Pancreas (tissue), 10 donors: Measurements from ENCODE around the gene RAB30. TPM values are rescaled to one million over a fixed set of nuclear protein-coding genes. Genes with fewer than 3 reads are reported as not detected.

Experiments
- ATAC-seq, 4 donors: fragments of 200-7000 bp; cut with Tn5 transposase; one replicate each; pipeline versions ENCODE4 v1.8.0 to v1.9.1; 2020; ENCODE audit warnings: mild to moderate bottlenecking in 4 of 4, moderate library complexity in 4 of 4
- DNase-seq, 6 donors: peaks; one replicate each; pipeline ENCODE4 v3.0.0-alpha.2; 2020
- FAIRE-seq: peaks from 2 replicates; lab custom pipeline; 2012; peaks lifted over from hg19 to GRCh38; lab: Jason Lieb, UNC
- H3K27ac ChIP-seq, 4 donors: fragments of 200-600 bp; sonication (generic); 1 replicate in 3 of 4; 2 replicates in 1 of 4; pipeline versions ENCODE4 v1.5.0 to v1.8.0; 2020
- H3K27me3 ChIP-seq, 4 donors: fragments of 200-600 bp; one replicate each; pipeline ENCODE4 v1.8.0; 2021
- H3K36me3 ChIP-seq, 3 donors: fragments of 200-600 bp; sonication (generic) in 1 of 3; one replicate each; pipeline versions ENCODE4 v1.5.0 to v1.8.0; 2020 to 2021
- H3K4me1 ChIP-seq, 3 donors: fragments of 200-600 bp; one replicate each; pipeline ENCODE4 v1.8.0; 2021
- H3K4me3 ChIP-seq, 4 donors: fragments of 200-600 bp; sonication (generic) in 2 of 4; one replicate each; pipeline versions ENCODE4 v1.5.0 to v1.8.0; 2020 to 2021
- H3K9me3 ChIP-seq, 4 donors: fragments of 200-600 bp; one replicate each; pipeline ENCODE4 v1.8.0; 2021
- WGBS, 2 donors: extraction: QIAGEN DNeasy Blood & Tissue Kit; methylation state at CpG; one replicate each; pipeline ENCODE4 v1.1.7; 2013; 5-methylcytosine and 5-hydroxymethylcytosine counted together
- intact Hi-C, 3 donors: fragments of 100-400 bp; cut with DNase I; formaldehyde crosslinking; loops; one replicate each; pipeline versions ENCODE4 v1.11.1 to v1.14.2; 2022
- polyA plus RNA-seq, 2 donors: library from polyadenylated mRNA; stranded (reverse); fragments of 200-250 nt; gene quantifications; one replicate each; pipeline ENCODE4 v1.2.3, GENCODE V29; 2013
- total RNA-seq, 6 donors: library from RNA; stranded (reverse); fragmentation: NEBNext Ultra II Directional in 4 of 6; extraction: Animal tissue kit (Norgen Biotek cat#: 25700) in 4 of 6; gene quantifications; one replicate each; pipeline versions ENCODE4 v1.2.1 to v1.2.4, GENCODE V29; 2021 to 2023
- TF ChIP-seq, protein P1 (sequence below), 4 donors: fragments of 200-600 bp; sonication (generic) in 3 of 4; IDR thresholded peaks; one replicate each; pipeline versions ENCODE4 v1.5.0 to v1.8.0; 2021; ENCODE audit warnings: antibody characterized with exemption in 4 of 4
- donor health status: healthy with polysubstance abuse.
- donor health status: DM: no; HTN: no; CAD: no; lungs with moderate emphysema.
- donor health status: DM: no; HTN: no; CAD: no.
- donor health status: control.
- donor health status: control.
- donor health status: Bipolar disorder and iron deficiency.
- donor health status: DM: yes; HTN: yes; CAD: no.
- donor health status: DM: no; HTN: no; CAD: no.
- donor health status: DM: no; HTN: no; CAD: no.
- donor health status: DM: yes; HTN: yes; CAD: no.

RAB30 gene
- total and polyA plus RNA-seq, 8 donors, result 1.0 to 6.7 (median 4.9) TPM

- no peaks in the 10 kb centered on the region for H3K36me3 ChIP-seq
- 88 to 98% methylated on average over 3 of the region's 3 CpGs for WGBS, 2 donors
- H3K9me3 ChIP-seq, result no peaks in the 10 kb centered on the region
- intact Hi-C loops, result no loop called here
- peaks cover 0 to 4% (median 0%) of the 10 kb centered on the region in 3 donors for H3K4me1 ChIP-seq
- TF ChIP-seq, protein P1, sequence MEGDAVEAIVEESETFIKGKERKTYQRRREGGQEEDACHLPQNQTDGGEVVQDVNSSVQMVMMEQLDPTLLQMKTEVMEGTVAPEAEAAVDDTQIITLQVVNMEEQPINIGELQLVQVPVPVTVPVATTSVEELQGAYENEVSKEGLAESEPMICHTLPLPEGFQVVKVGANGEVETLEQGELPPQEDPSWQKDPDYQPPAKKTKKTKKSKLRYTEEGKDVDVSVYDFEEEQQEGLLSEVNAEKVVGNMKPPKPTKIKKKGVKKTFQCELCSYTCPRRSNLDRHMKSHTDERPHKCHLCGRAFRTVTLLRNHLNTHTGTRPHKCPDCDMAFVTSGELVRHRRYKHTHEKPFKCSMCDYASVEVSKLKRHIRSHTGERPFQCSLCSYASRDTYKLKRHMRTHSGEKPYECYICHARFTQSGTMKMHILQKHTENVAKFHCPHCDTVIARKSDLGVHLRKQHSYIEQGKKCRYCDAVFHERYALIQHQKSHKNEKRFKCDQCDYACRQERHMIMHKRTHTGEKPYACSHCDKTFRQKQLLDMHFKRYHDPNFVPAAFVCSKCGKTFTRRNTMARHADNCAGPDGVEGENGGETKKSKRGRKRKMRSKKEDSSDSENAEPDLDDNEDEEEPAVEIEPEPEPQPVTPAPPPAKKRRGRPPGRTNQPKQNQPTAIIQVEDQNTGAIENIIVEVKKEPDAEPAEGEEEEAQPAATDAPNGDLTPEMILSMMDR (IDR thresholded peaks at IDR 0.05), result no peak
- H3K27ac ChIP-seq, result no peak overlapping the region
- H3K4me3 ChIP-seq, result no peak overlapping the region
- no peaks in the 10 kb centered on the region for H3K27me3 ChIP-seq
- ATAC-seq, result no peak
- no peak for FAIRE-seq
- no peak for DNase-seq
Observed at GRCh38 chr11:82994604-82995230, 77.0 kb downstream of the RAB30 start.

DNA sequence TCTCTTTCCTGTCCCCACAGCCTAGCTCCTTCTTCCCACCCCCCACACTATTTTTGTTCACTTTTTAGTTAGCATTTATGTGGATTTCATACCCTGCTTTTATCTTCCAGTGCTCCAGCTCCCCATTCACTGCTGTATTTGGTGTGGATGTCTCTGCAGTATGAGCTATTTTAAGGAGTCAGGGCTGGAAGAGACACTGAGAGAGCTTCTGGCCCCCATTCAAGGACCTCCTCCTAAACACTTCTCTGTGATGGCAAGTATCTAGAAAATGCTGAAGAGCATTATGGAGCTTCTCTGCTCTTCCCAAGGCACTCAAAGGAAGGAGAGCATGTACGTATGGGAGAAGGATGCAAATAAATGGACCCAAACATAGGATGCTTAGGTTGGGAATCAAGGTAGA lies 79.5 kb downstream of the RAB30 start:
- no peak for FAIRE-seq
- no peak for ATAC-seq
- Histone ChIP-seq H3K27ac (no peak overlapping the region), H3K27me3 (no peaks in the 10 kb centered on the region), H3K4me3 (no peak overlapping the region), H3K36me3 (no peaks in the 10 kb centered on the region), H3K4me1 (peaks cover 0 to 4% (median 0%) of the 10 kb centered on the region in 3 donors), H3K9me3 (no peaks in the 10 kb centered on the region)
- no peak for DNase-seq
- TF ChIP-seq, protein P1 (IDR thresholded peaks at IDR 0.05), result no peak
- 91 to 93% methylated on average over 1 of the region's 1 CpG for WGBS, 2 donors
- intact Hi-C loops, result no loop called here

GRCh38 chr11:82989628-82990404 lies 81.9 kb downstream of the RAB30 start:
- Histone ChIP-seq H3K27ac (no peak overlapping the region), H3K4me3 (no peak overlapping the region), H3K9me3 (no peaks in the 10 kb centered on the region), H3K4me1 (no peaks in the 10 kb centered on the region), H3K27me3 (no peaks in the 10 kb centered on the region), H3K36me3 (no peaks in the 10 kb centered on the region)
- intact Hi-C loops, result no loop called here
- no peak for FAIRE-seq
- ATAC-seq, result no peak
- TF ChIP-seq, protein P1 (IDR thresholded peaks at IDR 0.05), result no peak
- WGBS, 2 donors, result 87 to 90% methylated on average over 9 of the region's 9 CpGs
- no peak for DNase-seq

DNA sequence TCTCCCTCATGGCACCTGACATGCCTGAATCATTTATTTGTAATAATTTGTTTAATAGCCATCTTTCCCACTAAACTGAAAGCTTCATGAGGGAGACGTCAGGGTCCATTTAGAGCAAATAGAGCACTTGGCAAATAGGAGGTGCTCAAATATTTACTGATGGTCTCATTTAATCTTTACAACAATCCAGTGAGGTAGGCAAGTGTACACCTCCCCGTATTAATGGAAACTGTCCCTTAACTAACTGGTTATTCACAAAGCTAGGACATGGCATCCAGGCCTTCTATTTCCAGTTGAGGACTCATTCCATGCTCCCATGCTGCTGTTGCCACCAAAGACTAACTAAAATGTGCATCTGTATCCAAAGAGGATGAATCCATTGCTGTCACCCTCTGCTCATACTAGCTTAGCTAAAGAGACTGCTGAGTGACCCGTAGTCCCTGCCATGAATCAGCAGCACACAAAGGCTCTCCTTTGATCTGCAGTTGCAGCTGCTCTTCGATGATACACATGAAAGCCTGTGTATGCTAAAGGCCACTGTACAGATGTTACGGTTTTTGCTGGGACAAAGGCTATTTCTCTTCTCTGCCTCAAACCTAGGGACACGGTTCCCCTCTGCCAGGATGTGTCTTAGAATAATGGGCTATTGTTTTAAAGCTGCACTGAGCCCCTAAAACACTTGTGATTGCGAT lies 82.6 kb downstream of the RAB30 start:
- DNase-seq (no peak), ATAC-seq (no peak), FAIRE-seq (no peak)
- intact Hi-C loops, result no loop called here
- H3K4me1 ChIP-seq, result no peaks in the 10 kb centered on the region
- H3K9me3 ChIP-seq, result no peaks in the 10 kb centered on the region
- TF ChIP-seq, protein P1 (IDR thresholded peaks at IDR 0.05), result no peak
- no peak overlapping the region for H3K4me3 ChIP-seq
- no peak overlapping the region for H3K27ac ChIP-seq
- H3K27me3 ChIP-seq, result no peaks in the 10 kb centered on the region
- 75 to 77% methylated on average over 7 of the region's 7 CpGs for WGBS, 2 donors
- H3K36me3 ChIP-seq, result no peaks in the 10 kb centered on the region
